ENCODE measurements around the gene TMEM121B.

TMEM121B gene

GRCh38 chr22:17105143-17106129, 15.7 kb downstream of the TMEM121B start:
- no peak for DNase-seq (ENCODE audit: low spot score)
- TF ChIP-seq CTCF (IDR thresholded peaks at IDR 0.05; ENCODE audit: extremely low read depth, insufficient read depth, missing control alignments) = no peak
- in situ Hi-C loops (cut with MboI; ENCODE audit: low pct_unique_long_range_greater_than_20kb, low sequenced_read_pairs, unreplicated experiment) = no loop called here

- TF ChIP-seq CTCF (IDR thresholded peaks at IDR 0.05; ENCODE audit: extremely low read depth, insufficient read depth, missing control alignments) = no peak
- in situ Hi-C loops (cut with MboI; ENCODE audit: low pct_unique_long_range_greater_than_20kb, low sequenced_read_pairs, unreplicated experiment) = no loop called here
- DNase-seq (ENCODE audit: low spot score) = no peak
Measured at GRCh38 chr22:17104336-17104935, 16.7 kb downstream of the TMEM121B start.

- in situ Hi-C loops (cut with MboI; ENCODE audit: low pct_unique_long_range_greater_than_20kb, low sequenced_read_pairs, unreplicated experiment) = no loop called here
- DNase-seq (ENCODE audit: low spot score) = no peak
- no peak for TF ChIP-seq CTCF (IDR thresholded peaks at IDR 0.05; ENCODE audit: extremely low read depth, insufficient read depth, missing control alignments)
Measured at GRCh38 chr22:17103351-17103750, 17.8 kb downstream of the TMEM121B start.

- no peak for TF ChIP-seq CTCF (IDR thresholded peaks at IDR 0.05; ENCODE audit: extremely low read depth, insufficient read depth, missing control alignments)
- DNase-seq (ENCODE audit: low spot score) = no peak
- in situ Hi-C loops (cut with MboI; ENCODE audit: low pct_unique_long_range_greater_than_20kb, low sequenced_read_pairs, unreplicated experiment) = no loop called here
Measured at GRCh38 chr22:17102297-17102667, 18.9 kb downstream of the TMEM121B start.

- in situ Hi-C loops (cut with MboI; ENCODE audit: low pct_unique_long_range_greater_than_20kb, low sequenced_read_pairs, unreplicated experiment) = no loop called here
- TF ChIP-seq CTCF (IDR thresholded peaks at IDR 0.05; ENCODE audit: extremely low read depth, insufficient read depth, missing control alignments) = no peak
- DNase-seq (ENCODE audit: low spot score) = no peak
Measured at GRCh38 chr22:17101475-17102296, 19.5 kb downstream of the TMEM121B start.

GRCh38 chr22:17100621-17101020, 20.5 kb downstream of the TMEM121B start:
- in situ Hi-C loops (cut with MboI; ENCODE audit: low pct_unique_long_range_greater_than_20kb, low sequenced_read_pairs, unreplicated experiment) = no loop called here
- no peak for TF ChIP-seq CTCF (IDR thresholded peaks at IDR 0.05; ENCODE audit: extremely low read depth, insufficient read depth, missing control alignments)
- no peak for DNase-seq (ENCODE audit: low spot score)
